OCI-LY1 (cell line): Measurements from ENCODE around the gene TP73.

Experiments
- H2AFZ ChIP-seq: fragments of 200-600 bp; sonication (generic), shearing (Covaris generic); 2 replicates; pipeline ENCODE4 v1.6.0; 2014; ENCODE audit warnings: antibody characterized with exemption, mild to moderate bottlenecking, low read length
- H3F3A ChIP-seq: fragments of 200-600 bp; sonication (generic), shearing (Covaris generic); 2 replicates; pipeline ENCODE4 v1.6.0; 2014; ENCODE audit warnings: mild to moderate bottlenecking, antibody characterized with exemption, low read length, moderate library complexity; ENCODE audit not compliant: insufficient read depth
- H3K27ac ChIP-seq: fragments of 200-600 bp; sonication (generic); 2 replicates; pipeline ENCODE4 v1.5.1; 2014; ENCODE audit warnings: low read length, mixed run types, mild to moderate bottlenecking, low read depth; ENCODE audit not compliant: poor library complexity, severe bottlenecking
- H3K27me3 ChIP-seq: fragments of 200-600 bp; sonication (generic); 2 replicates; pipeline ENCODE4 v1.6.0; 2014; ENCODE audit warnings: antibody characterized with exemption, mild to moderate bottlenecking, low read length, moderate library complexity; ENCODE audit not compliant: insufficient read depth
- H3K36me3 ChIP-seq: fragments of 200-600 bp; sonication (generic); 2 replicates; pipeline ENCODE4 v1.6.1; 2014; ENCODE audit warnings: mild to moderate bottlenecking, antibody characterized with exemption, low read length, moderate library complexity, mixed read lengths; ENCODE audit not compliant: insufficient read depth
- H3K4me1 ChIP-seq: fragments of 200-600 bp; sonication (generic); 2 replicates; pipeline ENCODE4 v1.5.1; 2014; ENCODE audit warnings: mild to moderate bottlenecking, low read length, moderate library complexity; ENCODE audit not compliant: insufficient read depth, severe bottlenecking
- H3K4me2 ChIP-seq: fragments of 200-600 bp; sonication (generic), shearing (Covaris generic); 2 replicates; pipeline ENCODE4 v1.6.1; 2014; ENCODE audit warnings: low read length
- H3K4me3 ChIP-seq: fragments of 200-600 bp; sonication (generic); 2 replicates; pipeline ENCODE4 v1.5.1; 2014; ENCODE audit warnings: low read length, low read depth, mild to moderate bottlenecking, mixed read lengths; ENCODE audit not compliant: poor library complexity, severe bottlenecking
- H3K79me2 ChIP-seq: fragments of 200-600 bp; shearing (Covaris generic); 2 replicates; pipeline ENCODE4 v1.6.1; 2016; ENCODE audit warnings: mixed run types, low read length, mixed read lengths; ENCODE audit not compliant: insufficient read depth
- H3K9ac ChIP-seq: fragments of 200-600 bp; sonication (generic), shearing (Covaris generic); 2 replicates; pipeline ENCODE4 v1.6.1; 2014; ENCODE audit warnings: mild to moderate bottlenecking, low read length, mixed read lengths
- H3K9me2 ChIP-seq: fragments of 200-600 bp; sonication (generic), shearing (Covaris generic); 2 replicates; pipeline ENCODE4 v1.6.1; 2014; ENCODE audit warnings: low read depth, mild to moderate bottlenecking, low read length, mixed read lengths
- H3K9me3 ChIP-seq: fragments of 200-600 bp; shearing (Covaris generic); 2 replicates; pipeline ENCODE4 v1.6.1; 2014; ENCODE audit warnings: low read length, mixed read lengths
- H4K20me1 ChIP-seq: fragments of 200-600 bp; sonication (generic), shearing (Covaris generic); 2 replicates; pipeline ENCODE4 v1.6.0; 2016; ENCODE audit warnings: mild to moderate bottlenecking, low read length; ENCODE audit not compliant: insufficient read depth
- EZH2 ChIP-seq: fragments of 200-600 bp; sonication (generic), shearing (Covaris generic); IDR thresholded peaks from 2 replicates; pipeline ENCODE4 v1.8.0; 2017; ENCODE audit warnings: borderline replicate concordance, mixed run types, mild to moderate bottlenecking, antibody characterized with exemption, low read length, moderate library complexity, mixed read lengths
- TF ChIP-seq, protein P1 (sequence below): fragments of 200-600 bp; sonication (generic), shearing (Covaris generic); IDR thresholded peaks from 2 replicates; pipeline ENCODE4 v1.5.1; 2017; ENCODE audit warnings: mild to moderate bottlenecking, antibody characterized with exemption, low read length, moderate library complexity, mixed read lengths

Gene TP73

DNA sequence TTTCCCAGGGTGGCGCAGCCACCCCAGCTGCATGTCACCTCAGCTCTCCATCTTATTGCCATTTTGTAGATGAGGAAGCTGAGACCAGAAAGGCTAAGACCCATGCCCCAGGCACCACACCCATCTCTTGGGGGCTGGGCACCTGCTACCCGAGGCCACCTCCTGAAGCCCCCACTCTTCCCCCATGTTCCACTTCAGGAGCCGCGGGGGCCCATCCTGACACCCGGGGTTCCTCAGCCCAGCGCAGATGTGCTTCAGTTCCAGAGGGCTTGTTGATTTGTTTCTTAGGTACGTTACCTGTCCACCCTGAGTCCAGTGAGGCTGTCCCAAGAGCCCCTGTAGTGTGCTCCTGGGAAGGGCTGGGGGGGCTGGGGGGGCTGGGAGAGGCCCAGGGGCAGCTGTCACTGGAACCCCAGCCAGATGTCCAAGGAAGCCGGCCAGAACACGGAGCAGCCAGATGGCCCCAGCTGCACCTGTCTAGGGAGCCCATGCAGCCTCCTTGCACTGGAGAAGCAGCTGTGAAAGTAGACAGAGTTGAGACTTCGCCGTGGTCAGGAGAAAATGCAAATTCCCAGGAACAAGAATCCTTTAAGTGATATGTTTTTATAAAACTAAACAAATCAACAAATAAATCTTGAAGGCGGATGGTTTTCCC, 82.8 kb downstream of the TP73 start:
- H3K9ac ChIP-seq = no peak overlapping the region
- H3K27ac ChIP-seq = no peak overlapping the region
- H3K9me2 ChIP-seq = no peaks in the 10 kb centered on the region
- TF ChIP-seq EZH2 = no peak
- TF ChIP-seq, protein P1, sequence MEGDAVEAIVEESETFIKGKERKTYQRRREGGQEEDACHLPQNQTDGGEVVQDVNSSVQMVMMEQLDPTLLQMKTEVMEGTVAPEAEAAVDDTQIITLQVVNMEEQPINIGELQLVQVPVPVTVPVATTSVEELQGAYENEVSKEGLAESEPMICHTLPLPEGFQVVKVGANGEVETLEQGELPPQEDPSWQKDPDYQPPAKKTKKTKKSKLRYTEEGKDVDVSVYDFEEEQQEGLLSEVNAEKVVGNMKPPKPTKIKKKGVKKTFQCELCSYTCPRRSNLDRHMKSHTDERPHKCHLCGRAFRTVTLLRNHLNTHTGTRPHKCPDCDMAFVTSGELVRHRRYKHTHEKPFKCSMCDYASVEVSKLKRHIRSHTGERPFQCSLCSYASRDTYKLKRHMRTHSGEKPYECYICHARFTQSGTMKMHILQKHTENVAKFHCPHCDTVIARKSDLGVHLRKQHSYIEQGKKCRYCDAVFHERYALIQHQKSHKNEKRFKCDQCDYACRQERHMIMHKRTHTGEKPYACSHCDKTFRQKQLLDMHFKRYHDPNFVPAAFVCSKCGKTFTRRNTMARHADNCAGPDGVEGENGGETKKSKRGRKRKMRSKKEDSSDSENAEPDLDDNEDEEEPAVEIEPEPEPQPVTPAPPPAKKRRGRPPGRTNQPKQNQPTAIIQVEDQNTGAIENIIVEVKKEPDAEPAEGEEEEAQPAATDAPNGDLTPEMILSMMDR = no peak
- H3K36me3 ChIP-seq = peaks cover 36% of the 10 kb centered on the region
- no peak overlapping the region for H3K4me2 ChIP-seq
- no peaks in the 10 kb centered on the region for H3K79me2 ChIP-seq
- H3K4me1 ChIP-seq = no peaks in the 10 kb centered on the region
- H2AFZ ChIP-seq = no peak overlapping the region
- no peak overlapping the region for H3K4me3 ChIP-seq
- no peaks in the 10 kb centered on the region for H4K20me1 ChIP-seq
- H3F3A ChIP-seq = no peaks in the 10 kb centered on the region
- H3K9me3 ChIP-seq = no peaks in the 10 kb centered on the region
- H3K27me3 ChIP-seq = peaks cover under 1% of the 10 kb centered on the region; the same call in 1 of the 2 replicates

DNA sequence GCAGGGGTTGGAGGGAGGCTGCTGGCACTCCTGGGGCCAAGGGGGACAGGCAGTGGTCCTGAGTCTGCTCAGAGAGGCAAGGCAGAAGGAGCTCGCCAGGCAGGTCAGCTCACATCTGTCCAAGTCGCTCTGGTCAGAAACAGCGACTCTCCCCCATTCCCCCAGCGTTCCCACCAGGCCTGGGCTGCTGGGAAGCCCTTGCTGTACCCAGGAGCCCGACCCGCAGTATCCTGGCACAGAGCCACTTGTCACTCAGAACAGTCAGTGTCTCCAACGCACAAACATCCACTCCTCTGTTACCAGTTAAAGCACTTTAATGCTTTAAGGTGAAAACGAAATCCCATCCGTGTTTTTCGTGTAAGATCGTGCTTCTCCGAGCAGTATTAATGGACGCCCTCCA, 83.4 kb downstream of the TP73 start:
- Histone ChIP-seq H3K79me2 (no peaks in the 10 kb centered on the region), H3K4me3 (no peak overlapping the region), H3K9me3 (no peaks in the 10 kb centered on the region), H3K27ac (no peak overlapping the region), H2AFZ (no peak overlapping the region), H3F3A (no peaks in the 10 kb centered on the region), H3K27me3 (no peaks in the 10 kb centered on the region; the same call in 1 of the 2 replicates), H3K4me1 (no peaks in the 10 kb centered on the region), H3K9ac (no peak overlapping the region), H3K36me3 (peaks cover 36% of the 10 kb centered on the region), H3K4me2 (no peak overlapping the region), H3K9me2 (no peaks in the 10 kb centered on the region), H4K20me1 (no peaks in the 10 kb centered on the region)
- TF ChIP-seq, protein P1 = no peak
- no peak for TF ChIP-seq EZH2

DNA sequence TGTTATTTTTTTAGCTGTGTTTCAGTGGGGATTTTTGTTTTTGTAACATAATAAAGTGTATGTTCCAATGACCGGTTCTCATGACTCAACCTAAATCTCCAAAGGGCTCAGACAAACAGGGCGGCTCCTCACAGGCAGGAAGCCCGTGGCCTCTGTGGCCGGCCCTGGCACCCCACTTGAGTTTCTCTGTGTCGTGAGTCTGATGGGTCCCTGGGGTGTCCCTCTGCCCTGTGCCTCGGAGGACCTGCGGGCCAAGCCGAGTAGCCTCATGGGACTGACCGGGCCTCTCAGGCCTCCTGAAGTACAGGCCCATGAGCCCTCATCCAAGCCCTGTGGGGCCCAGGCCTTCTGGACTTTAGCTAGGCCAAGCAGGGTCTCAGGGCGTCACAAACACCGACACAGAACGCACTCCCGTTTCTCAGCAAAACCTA, 83.8 kb downstream of the TP73 start:
- Histone ChIP-seq H3K36me3 (peaks cover 36% of the 10 kb centered on the region), H3K4me2 (no peak overlapping the region), H3K27ac (no peak overlapping the region), H3K9ac (no peak overlapping the region), H3K4me1 (no peaks in the 10 kb centered on the region), H3F3A (no peaks in the 10 kb centered on the region), H3K9me2 (no peaks in the 10 kb centered on the region), H3K79me2 (no peaks in the 10 kb centered on the region), H2AFZ (no peak overlapping the region), H3K9me3 (no peaks in the 10 kb centered on the region), H3K4me3 (no peak overlapping the region), H4K20me1 (no peaks in the 10 kb centered on the region), H3K27me3 (no peaks in the 10 kb centered on the region; the same call in 1 of the 2 replicates)
- TF ChIP-seq, protein P1 = no peak
- TF ChIP-seq EZH2 = no peak
